ENCODE results near the gene GSE1. TPM values are rescaled to one million over a fixed set of nuclear protein-coding genes. Genes with fewer than 3 reads are reported as not detected.

GSE1 gene
- total RNA-seq, 1 experiment from 2014 or later = 90.2 TPM

GRCh38 chr16:85589688-85590505 is 23.2 kb upstream of the GSE1 start:
- intact Hi-C loops (cut with micrococcal nuclease) = no loop called here
- no TSS peak for BruUV-seq (replicated peaks)

More at GRCh38 chr16:85589688-85590505, 23.2 kb upstream of the GSE1 start:
- Histone ChIP-seq H3K9me3 (ENCODE audit: control insufficient read depth in 1 of 2, insufficient read depth in 1 of 2, low read depth in 1 of 2, low read length in 2 of 2) (peaks cover 0 to 5% of the 10 kb centered on the region in 2 experiments; a peak in 1 of 4 replicates), H3K4me1 (ENCODE audit: control insufficient read depth in 1 of 2, insufficient read depth in 2 of 2, low read length in 2 of 2) (peaks cover 0 to 6% of the 10 kb centered on the region in 2 experiments; a peak in 1 of 4 replicates), H3K4me3 (replicated peaks in 1 of 2; ENCODE audit: low read depth in 1 of 2, low read length in 2 of 2) (no peak overlapping the region), H3K9ac (ENCODE audit: low read length) (no peak overlapping the region), H4K20me1 (ENCODE audit: insufficient read depth) (no peaks in the 10 kb centered on the region), H3K27ac (ENCODE audit: low read depth, low read length) (no peak overlapping the region), H2AFZ (ENCODE audit: low read depth, low read length, poor library complexity, severe bottlenecking) (no peak overlapping the region), H3K9me2 (ENCODE audit: insufficient read depth) (no peaks in the 10 kb centered on the region), H3K79me2 (ENCODE audit: insufficient read depth, low read length) (no peaks in the 10 kb centered on the region), H3K36me3 (ENCODE audit: control insufficient read depth in 1 of 2, insufficient read depth in 2 of 2, low read length in 2 of 2) (no peaks in the 10 kb centered on the region), H3K27me3 (ENCODE audit: insufficient read depth, low read length) (no peaks in the 10 kb centered on the region), H3K4me2 (ENCODE audit: low read length) (no peak overlapping the region)
- no peak for ATAC-seq
- DNase-seq (ENCODE audit: low read depth, low spot score) = no peak
- ChIA-PET POLR2A (no interaction called here), RAD21 (ENCODE audit: low non-redundant PET in 1 of 2, low total read pairs in 2 of 2, uncharacterized antibody in 2 of 2, unreplicated experiment in 2 of 2) (no interaction called here), CTCF (no interaction called here)
- TF ChIP-seq CTCF (IDR thresholded peaks at IDR 0.05 in 2 of 3, conservative IDR thresholded peaks at IDR 0.05 in 1 of 3; ENCODE audit: borderline replicate concordance in 1 of 3, insufficient read depth in 1 of 3, low read depth in 2 of 3, low read length in 2 of 3) = no peak
- no peak for TF ChIP-seq CBX3 (IDR thresholded peaks at IDR 0.05; ENCODE audit: low read depth)
- TF ChIP-seq TCF7L2 (IDR thresholded peaks at IDR 0.05; ENCODE audit: borderline replicate concordance, extremely low read depth, insufficient read depth, insufficient read length) = no peak
- no peak for TF ChIP-seq RAD21 (IDR thresholded peaks at IDR 0.05; ENCODE audit: low read depth)
- no peak for TF ChIP-seq EZH2 (IDR thresholded peaks at IDR 0.05)
- no peak for TF ChIP-seq ZNF274 (IDR thresholded peaks at IDR 0.05; ENCODE audit: low read depth, low read length)
- no peak for TF ChIP-seq ZBTB33 (IDR thresholded peaks at IDR 0.05; ENCODE audit: extremely low read depth, insufficient replicate concordance, low read length)
- no peak for TF ChIP-seq EZH2phosphoT487 (IDR thresholded peaks at IDR 0.05; ENCODE audit: borderline replicate concordance)
- TF ChIP-seq ELF1 (IDR thresholded peaks at IDR 0.05; ENCODE audit: borderline replicate concordance, low read depth) = no peak
- TF ChIP-seq REST (IDR thresholded peaks at IDR 0.05; ENCODE audit: low read depth) = no peak
- no peak for TF ChIP-seq EGR1 (IDR thresholded peaks at IDR 0.05; ENCODE audit: low read depth)
